Parathyroid adenoma (tissue), 2 donors: ENCODE measurements around the gene TENT5C.

Experiments
- H2AFZ ChIP-seq: fragments of 300-600 bp; sonication (generic); one replicate; pipeline ENCODE4 v1.7.0; 2017; ENCODE audit warnings: antibody characterized with exemption, mild to moderate bottlenecking
- H3K27ac ChIP-seq: fragments of 300-600 bp; sonication (generic); one replicate; pipeline ENCODE4 v1.7.0; 2017
- H3K27me3 ChIP-seq: fragments of 300-600 bp; sonication (generic); one replicate; pipeline ENCODE4 v1.7.0; 2017; ENCODE audit warnings: low read length; ENCODE audit not compliant: control insufficient read depth, insufficient read depth
- H3K36me3 ChIP-seq: fragments of 300-600 bp; sonication (generic); one replicate; pipeline ENCODE4 v1.7.0; 2017; ENCODE audit warnings: low read length; ENCODE audit not compliant: control insufficient read depth, insufficient read depth
- H3K4me1 ChIP-seq: fragments of 300-600 bp; sonication (generic); one replicate; pipeline ENCODE4 v1.7.0; 2017; ENCODE audit warnings: control low read depth
- H3K4me2 ChIP-seq: fragments of 300-600 bp; sonication (generic); one replicate; pipeline ENCODE4 v1.7.0; 2017; ENCODE audit warnings: low read length
- H3K4me3 ChIP-seq: fragments of 300-600 bp; sonication (generic); one replicate; pipeline ENCODE4 v1.7.0; 2017; ENCODE audit warnings: low read depth, low read length
- H3K79me2 ChIP-seq: fragments of 300-600 bp; sonication (generic); one replicate; pipeline ENCODE4 v1.7.0; 2017; ENCODE audit warnings: control low read depth
- H3K9ac ChIP-seq: fragments of 300-600 bp; sonication (generic); one replicate; pipeline ENCODE4 v1.7.0; 2017; ENCODE audit warnings: mild to moderate bottlenecking
- H3K9me3 ChIP-seq: fragments of 300-600 bp; sonication (generic); one replicate; pipeline ENCODE4 v1.7.0; 2017; ENCODE audit warnings: low read length; ENCODE audit not compliant: control insufficient read depth
- TF ChIP-seq, protein P1 (sequence below): fragments of 300-600 bp; sonication (generic); IDR thresholded peaks from one replicate; pipeline ENCODE4 v1.7.0; 2017; ENCODE audit warnings: antibody characterized with exemption, mild to moderate bottlenecking
- donor health status: primary hyperparathyroidism.

The TENT5C gene

DNA sequence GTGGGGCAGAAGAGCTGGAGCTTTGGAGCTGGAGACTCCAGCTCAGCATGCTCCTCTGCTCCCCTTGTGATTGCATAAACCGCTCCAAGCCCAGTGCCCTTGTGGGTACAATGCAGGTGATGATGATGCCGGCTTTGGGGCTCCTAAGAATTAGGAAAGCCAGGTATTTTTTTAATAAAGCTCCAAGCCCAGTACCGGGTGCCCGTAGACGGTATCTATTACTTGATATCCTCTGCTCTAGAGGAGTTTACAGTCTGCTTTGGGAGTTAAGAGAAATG is 27.2 kb downstream of the TENT5C start:
- Histone ChIP-seq H3K27ac (no peak overlapping the region), H3K4me3 (no peak overlapping the region)

DNA sequence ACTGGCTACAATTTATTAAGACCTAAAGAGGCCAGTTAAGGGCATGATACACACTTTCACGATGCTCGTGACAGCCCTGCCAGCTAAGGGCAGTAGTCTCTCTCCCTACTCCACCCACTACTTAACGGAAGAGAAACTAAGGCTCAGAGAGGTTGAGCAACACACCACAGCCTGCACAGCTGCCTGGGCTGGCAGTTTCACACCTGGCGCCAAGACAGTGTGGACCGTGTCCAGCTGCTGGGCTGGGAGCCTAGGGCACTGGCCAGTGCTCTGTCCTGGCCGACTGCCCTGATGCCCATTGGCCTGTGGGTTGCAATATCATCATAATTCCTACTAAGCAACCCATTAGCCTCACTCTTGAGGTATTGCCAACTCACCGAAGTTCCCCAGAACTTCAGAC is 27.6 kb downstream of the TENT5C start:
- Histone ChIP-seq H3K79me2 (no peaks in the 10 kb centered on the region), H3K27ac (no peak overlapping the region), H3K9ac (no peak overlapping the region), H3K4me1 (no peaks in the 10 kb centered on the region), H3K36me3 (no peaks in the 10 kb centered on the region), H2AFZ (no peak overlapping the region), H3K9me3 (no peaks in the 10 kb centered on the region), H3K27me3 (no peaks in the 10 kb centered on the region), H3K4me2 (no peak overlapping the region), H3K4me3 (no peak overlapping the region)
- TF ChIP-seq, protein P1, sequence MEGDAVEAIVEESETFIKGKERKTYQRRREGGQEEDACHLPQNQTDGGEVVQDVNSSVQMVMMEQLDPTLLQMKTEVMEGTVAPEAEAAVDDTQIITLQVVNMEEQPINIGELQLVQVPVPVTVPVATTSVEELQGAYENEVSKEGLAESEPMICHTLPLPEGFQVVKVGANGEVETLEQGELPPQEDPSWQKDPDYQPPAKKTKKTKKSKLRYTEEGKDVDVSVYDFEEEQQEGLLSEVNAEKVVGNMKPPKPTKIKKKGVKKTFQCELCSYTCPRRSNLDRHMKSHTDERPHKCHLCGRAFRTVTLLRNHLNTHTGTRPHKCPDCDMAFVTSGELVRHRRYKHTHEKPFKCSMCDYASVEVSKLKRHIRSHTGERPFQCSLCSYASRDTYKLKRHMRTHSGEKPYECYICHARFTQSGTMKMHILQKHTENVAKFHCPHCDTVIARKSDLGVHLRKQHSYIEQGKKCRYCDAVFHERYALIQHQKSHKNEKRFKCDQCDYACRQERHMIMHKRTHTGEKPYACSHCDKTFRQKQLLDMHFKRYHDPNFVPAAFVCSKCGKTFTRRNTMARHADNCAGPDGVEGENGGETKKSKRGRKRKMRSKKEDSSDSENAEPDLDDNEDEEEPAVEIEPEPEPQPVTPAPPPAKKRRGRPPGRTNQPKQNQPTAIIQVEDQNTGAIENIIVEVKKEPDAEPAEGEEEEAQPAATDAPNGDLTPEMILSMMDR, result no peak

More for the DNA sequence above, 27.2 kb downstream of the TENT5C start:
- Histone ChIP-seq H3K4me2 (no peak overlapping the region), H2AFZ (no peak overlapping the region), H3K4me1 (no peaks in the 10 kb centered on the region), H3K27me3 (no peaks in the 10 kb centered on the region), H3K9ac (no peak overlapping the region), H3K36me3 (no peaks in the 10 kb centered on the region), H3K9me3 (no peaks in the 10 kb centered on the region), H3K79me2 (no peaks in the 10 kb centered on the region)
- TF ChIP-seq, protein P1, result no peak

DNA sequence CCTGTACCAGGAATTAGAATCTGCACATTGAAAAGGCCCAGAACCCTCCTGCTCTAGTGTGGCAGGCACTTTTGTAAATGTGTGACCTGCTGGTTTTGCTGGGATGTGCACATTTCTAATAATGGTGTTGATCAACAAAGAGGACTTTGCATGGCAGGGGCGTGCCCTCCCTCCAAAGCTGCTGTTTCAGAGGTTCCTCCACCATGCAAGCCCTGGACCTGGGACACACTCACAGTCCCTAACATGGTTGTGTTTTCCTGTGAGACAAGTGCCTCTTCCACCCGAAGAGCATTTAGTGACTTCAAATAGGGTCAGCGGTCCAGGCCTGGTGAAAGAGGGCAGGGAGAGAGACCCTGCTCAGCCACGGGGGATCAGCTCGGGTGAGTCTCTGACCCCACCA is 28.1 kb downstream of the TENT5C start:
- TF ChIP-seq, protein P1, result no peak
- H3K27me3 ChIP-seq, result no peaks in the 10 kb centered on the region

DNA sequence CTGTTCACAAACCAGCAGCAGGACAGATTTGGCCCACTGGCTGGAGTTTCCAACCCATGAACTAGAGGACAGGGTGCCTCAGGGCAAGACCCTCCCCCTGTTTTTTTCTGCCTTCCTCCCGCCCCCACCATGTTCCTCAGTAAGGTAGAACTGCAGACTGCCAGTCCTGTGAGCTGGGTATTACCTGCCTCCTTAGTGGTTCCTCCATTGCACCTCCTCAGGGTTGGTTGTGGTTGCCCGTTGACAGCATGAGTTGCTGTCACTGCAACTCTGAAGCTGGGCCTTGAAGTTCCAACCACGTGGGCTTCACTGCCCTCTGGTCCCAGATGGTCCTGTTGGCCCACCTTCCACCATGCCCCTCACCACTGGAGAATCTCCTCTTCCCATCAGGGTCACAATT is 28.8 kb downstream of the TENT5C start:
- Histone ChIP-seq H3K27me3 (no peaks in the 10 kb centered on the region), H3K9ac (no peak overlapping the region), H3K9me3 (no peaks in the 10 kb centered on the region), H3K79me2 (no peaks in the 10 kb centered on the region), H3K4me1 (no peaks in the 10 kb centered on the region), H2AFZ (no peak overlapping the region), H3K4me3 (no peak overlapping the region), H3K36me3 (no peaks in the 10 kb centered on the region), H3K27ac (no peak overlapping the region), H3K4me2 (no peak overlapping the region)
- TF ChIP-seq, protein P1, result no peak

More for the DNA sequence above, 28.1 kb downstream of the TENT5C start:
- Histone ChIP-seq H2AFZ (no peak overlapping the region), H3K36me3 (no peaks in the 10 kb centered on the region), H3K4me2 (no peak overlapping the region), H3K27ac (no peak overlapping the region), H3K4me3 (no peak overlapping the region), H3K9me3 (no peaks in the 10 kb centered on the region), H3K9ac (no peak overlapping the region), H3K4me1 (no peaks in the 10 kb centered on the region), H3K79me2 (no peaks in the 10 kb centered on the region)

DNA sequence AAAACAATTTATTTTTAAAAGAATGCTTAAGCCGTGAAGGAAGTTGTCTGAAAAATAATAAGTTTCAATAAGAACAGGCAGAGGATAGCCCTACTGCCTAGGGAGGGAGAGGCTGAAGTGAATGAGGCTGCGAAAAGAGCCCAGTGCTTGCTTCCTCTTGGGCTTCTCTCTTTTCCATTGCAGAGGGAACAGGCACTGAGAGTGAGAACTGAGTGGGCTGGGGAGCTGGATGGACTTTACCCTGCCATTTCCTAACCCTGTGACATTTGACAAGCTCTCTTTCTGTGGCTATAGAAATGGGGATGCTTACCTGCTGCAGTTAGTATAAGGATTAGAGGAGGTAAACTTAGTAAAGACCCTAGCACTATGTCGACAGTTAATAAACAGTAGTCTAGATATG is 30.0 kb downstream of the TENT5C start:
- TF ChIP-seq, protein P1, result no peak
- no peak overlapping the region for H3K4me3 ChIP-seq
- H3K36me3 ChIP-seq, result no peaks in the 10 kb centered on the region
- H3K4me2 ChIP-seq, result no peak overlapping the region
- no peaks in the 10 kb centered on the region for H3K4me1 ChIP-seq
- no peaks in the 10 kb centered on the region for H3K9me3 ChIP-seq
- no peak overlapping the region for H3K27ac ChIP-seq
- H3K9ac ChIP-seq, result no peak overlapping the region
- no peak overlapping the region for H2AFZ ChIP-seq
- no peaks in the 10 kb centered on the region for H3K79me2 ChIP-seq
- no peaks in the 10 kb centered on the region for H3K27me3 ChIP-seq
